HG03025 (cell line): Measurements from ENCODE around the gene ENGASE.

Experiments
- ATAC-seq: cut with Tn5 transposase; IDR thresholded peaks from one replicate; pipeline ENCODE4 v1.9.1; 2021; ENCODE audit warnings: mild to moderate bottlenecking, moderate library complexity; ENCODE audit not compliant: unreplicated experiment, low FRiP score

ENGASE gene

GRCh38 chr17:79078476-79079190, 4.0 kb downstream of the ENGASE start:
- no peak for ATAC-seq

GRCh38 chr17:79079421-79080200, 5.0 kb downstream of the ENGASE start:
- ATAC-seq, result no peak

- no peak for ATAC-seq
Observed at GRCh38 chr17:79080349-79080748, 5.7 kb downstream of the ENGASE start.

- ATAC-seq, result no peak
Observed at GRCh38 chr17:79080761-79081290, 6.2 kb downstream of the ENGASE start.

- ATAC-seq, result no peak
Observed at GRCh38 chr17:79081571-79082276, 7.1 kb downstream of the ENGASE start.

GRCh38 chr17:79082311-79083190, 7.9 kb downstream of the ENGASE start:
- ATAC-seq, result no peak

GRCh38 chr17:79083191-79083971, 8.8 kb downstream of the ENGASE start:
- no peak for ATAC-seq

- no peak for ATAC-seq
Observed at GRCh38 chr17:79084291-79085153, 9.9 kb downstream of the ENGASE start.

- no peak for ATAC-seq
Observed at GRCh38 chr17:79085154-79085920, 10.7 kb downstream of the ENGASE start.

GRCh38 chr17:79085921-79086551, 11.4 kb downstream of the ENGASE start:
- no peak for ATAC-seq

- no peak for ATAC-seq
Observed at GRCh38 chr17:79086609-79087427, 12.2 kb downstream of the ENGASE start.

GRCh38 chr17:79087428-79088143, 13.0 kb downstream of the ENGASE start:
- no peak for ATAC-seq

- ATAC-seq, result no peak
Observed at GRCh38 chr17:79088247-79088996, 13.8 kb downstream of the ENGASE start.

GRCh38 chr17:79088997-79089328, 14.3 kb downstream of the ENGASE start:
- ATAC-seq, result no peak
